ENCODE results near the gene NDUFAF4. TPM values are rescaled to one million over a fixed set of nuclear protein-coding genes. Genes with fewer than 3 reads are reported as not detected.

Gene NDUFAF4
- total RNA-seq, 2 donors from 2014 or later: 48.0 to 51.9 TPM

DNA sequence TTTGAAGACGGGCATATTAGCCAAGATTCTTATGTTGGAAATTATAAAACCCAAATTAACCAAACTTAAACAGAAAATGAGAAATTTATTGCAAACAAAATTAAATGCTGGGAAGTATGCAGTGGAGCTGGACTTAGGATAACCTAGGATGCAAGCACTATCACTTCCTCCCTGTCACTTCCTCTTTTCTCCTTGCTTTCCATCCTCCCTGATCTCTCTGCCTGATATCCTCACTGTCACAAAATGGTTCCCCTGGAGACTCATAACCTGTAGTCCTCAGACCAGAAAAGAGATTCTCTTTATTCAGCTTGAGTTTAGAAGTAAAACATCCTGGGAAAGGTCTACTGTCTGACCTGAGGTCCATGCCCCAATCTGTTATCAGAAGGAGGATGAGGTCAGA lies 19.4 kb upstream of the NDUFAF4 start:
- no peak for DNase-seq
- no peak overlapping the region for H3K27ac ChIP-seq (ENCODE audit: low read depth, low read length)

DNA sequence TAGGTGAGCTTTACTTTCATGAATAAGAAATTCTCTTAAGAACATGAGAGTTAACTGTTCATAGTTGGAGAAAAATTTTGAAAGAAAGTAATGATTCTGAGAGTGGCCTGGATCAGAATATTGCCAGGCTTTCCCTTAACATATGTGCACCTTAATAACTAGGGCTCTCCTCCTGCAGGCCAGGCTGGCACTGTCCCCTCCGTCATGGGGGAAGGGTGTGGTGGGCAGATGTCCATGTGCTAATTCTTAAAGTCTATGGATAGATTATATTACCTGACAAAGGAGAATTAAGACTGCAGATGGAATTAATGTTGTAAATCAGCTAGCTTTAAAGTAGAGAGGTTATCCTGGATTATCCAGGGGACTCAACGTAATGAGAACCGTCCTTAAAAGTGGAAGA lies 15.9 kb upstream of the NDUFAF4 start:
- Mint-ChIP-seq H3K36me3 (ENCODE audit: low read depth) (no peaks in the 10 kb centered on the region), H3K27ac (no peak overlapping the region), H3K4me3 (no peak overlapping the region), H3K4me1 (no peaks in the 10 kb centered on the region), H3K9me3 (no peaks in the 10 kb centered on the region), H3K27me3 (ENCODE audit: insufficient read depth) (peaks cover 5% of the 10 kb centered on the region)
- no peaks in the 10 kb centered on the region for H3K27me3 ChIP-seq (ENCODE audit: control insufficient read depth, insufficient read depth, low read length, poor library complexity, severe bottlenecking)
- H3K27ac ChIP-seq (ENCODE audit: low read depth, low read length): no peak overlapping the region
- H3K36me3 ChIP-seq (ENCODE audit: control insufficient read depth, insufficient read depth, low read length): no peaks in the 10 kb centered on the region
- H3K9me3 ChIP-seq (ENCODE audit: control insufficient read depth, low read length): no peaks in the 10 kb centered on the region
- TF ChIP-seq, protein P1, sequence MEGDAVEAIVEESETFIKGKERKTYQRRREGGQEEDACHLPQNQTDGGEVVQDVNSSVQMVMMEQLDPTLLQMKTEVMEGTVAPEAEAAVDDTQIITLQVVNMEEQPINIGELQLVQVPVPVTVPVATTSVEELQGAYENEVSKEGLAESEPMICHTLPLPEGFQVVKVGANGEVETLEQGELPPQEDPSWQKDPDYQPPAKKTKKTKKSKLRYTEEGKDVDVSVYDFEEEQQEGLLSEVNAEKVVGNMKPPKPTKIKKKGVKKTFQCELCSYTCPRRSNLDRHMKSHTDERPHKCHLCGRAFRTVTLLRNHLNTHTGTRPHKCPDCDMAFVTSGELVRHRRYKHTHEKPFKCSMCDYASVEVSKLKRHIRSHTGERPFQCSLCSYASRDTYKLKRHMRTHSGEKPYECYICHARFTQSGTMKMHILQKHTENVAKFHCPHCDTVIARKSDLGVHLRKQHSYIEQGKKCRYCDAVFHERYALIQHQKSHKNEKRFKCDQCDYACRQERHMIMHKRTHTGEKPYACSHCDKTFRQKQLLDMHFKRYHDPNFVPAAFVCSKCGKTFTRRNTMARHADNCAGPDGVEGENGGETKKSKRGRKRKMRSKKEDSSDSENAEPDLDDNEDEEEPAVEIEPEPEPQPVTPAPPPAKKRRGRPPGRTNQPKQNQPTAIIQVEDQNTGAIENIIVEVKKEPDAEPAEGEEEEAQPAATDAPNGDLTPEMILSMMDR (conservative IDR thresholded peaks at IDR 0.05): no peak
- WGBS, 2 experiments (ENCODE audit: insufficient coverage in 1 of 2, insufficient read length in 1 of 2): 84 to 92% methylated on average over 3 of the region's 3 CpGs
- no peak for DNase-seq
- H3K9ac ChIP-seq (ENCODE audit: extremely low read depth, low read length, poor library complexity, severe bottlenecking): no peak overlapping the region
- H3K4me1 ChIP-seq (ENCODE audit: control insufficient read depth, insufficient read depth, low read length): no peaks in the 10 kb centered on the region
- no peak overlapping the region for H3K4me3 ChIP-seq (ENCODE audit: low read length)

More for the DNA sequence above, 19.4 kb upstream of the NDUFAF4 start:
- Histone ChIP-seq H3K9me3 (ENCODE audit: control insufficient read depth, low read length) (no peaks in the 10 kb centered on the region), H3K27me3 (ENCODE audit: control insufficient read depth, insufficient read depth, low read length, poor library complexity, severe bottlenecking) (peaks cover 5% of the 10 kb centered on the region), H3K4me3 (ENCODE audit: low read length) (no peak overlapping the region), H3K4me1 (ENCODE audit: control insufficient read depth, insufficient read depth, low read length) (no peaks in the 10 kb centered on the region), H3K9ac (ENCODE audit: extremely low read depth, low read length, poor library complexity, severe bottlenecking) (no peak overlapping the region), H3K36me3 (ENCODE audit: control insufficient read depth, insufficient read depth, low read length) (no peaks in the 10 kb centered on the region)
- Mint-ChIP-seq H3K4me3 (no peak overlapping the region), H3K27me3 (ENCODE audit: insufficient read depth) (peaks cover 4% of the 10 kb centered on the region), H3K9me3 (no peaks in the 10 kb centered on the region), H3K36me3 (ENCODE audit: low read depth) (no peaks in the 10 kb centered on the region), H3K27ac (no peak overlapping the region), H3K4me1 (no peaks in the 10 kb centered on the region)
- 78% methylated on average over 1 of the region's 1 CpG; no CpG with 5 or more reads in 1 of the 2 experiments for whole genome bisulfite sequencing, 2 experiments (ENCODE audit: insufficient coverage in 1 of 2, insufficient read length in 1 of 2)
- TF ChIP-seq, protein P1 (conservative IDR thresholded peaks at IDR 0.05): no peak

DNA sequence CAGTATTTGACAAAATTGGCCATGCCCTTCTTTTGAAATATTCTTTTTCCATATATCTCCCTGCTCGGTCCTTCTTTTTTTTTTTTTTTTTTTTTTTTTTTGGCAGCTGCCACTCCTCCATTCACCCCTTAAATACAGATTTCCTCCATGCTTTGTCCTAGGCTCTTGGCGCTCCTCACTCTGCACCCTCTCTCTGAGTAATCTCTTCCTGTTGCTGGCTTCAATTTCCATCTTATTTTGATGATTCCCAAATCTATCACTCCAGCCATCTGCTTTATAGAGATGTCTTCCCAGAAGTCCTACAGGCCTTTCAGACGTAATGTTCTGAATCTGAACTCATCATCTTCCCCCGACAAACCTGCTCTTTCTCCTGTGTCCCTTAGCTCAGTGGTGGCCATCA lies 14.1 kb upstream of the NDUFAF4 start:
- Mint-ChIP-seq H3K27me3 (ENCODE audit: insufficient read depth) (peaks cover 5% of the 10 kb centered on the region), H3K27ac (no peak overlapping the region), H3K36me3 (ENCODE audit: low read depth) (no peaks in the 10 kb centered on the region), H3K9me3 (no peaks in the 10 kb centered on the region), H3K4me3 (no peak overlapping the region), H3K4me1 (no peaks in the 10 kb centered on the region)
- Histone ChIP-seq H3K9ac (ENCODE audit: extremely low read depth, low read length, poor library complexity, severe bottlenecking) (no peak overlapping the region), H3K27ac (ENCODE audit: low read depth, low read length) (no peak overlapping the region), H3K27me3 (ENCODE audit: control insufficient read depth, insufficient read depth, low read length, poor library complexity, severe bottlenecking) (no peaks in the 10 kb centered on the region), H3K4me1 (ENCODE audit: control insufficient read depth, insufficient read depth, low read length) (no peaks in the 10 kb centered on the region), H3K4me3 (ENCODE audit: low read length) (no peak overlapping the region), H3K36me3 (ENCODE audit: control insufficient read depth, insufficient read depth, low read length) (no peaks in the 10 kb centered on the region), H3K9me3 (ENCODE audit: control insufficient read depth, low read length) (no peaks in the 10 kb centered on the region)
- no peak for DNase-seq
- 90 to 93% methylated on average over 4 of the region's 4 CpGs for WGBS, 2 experiments (ENCODE audit: insufficient coverage in 1 of 2, insufficient read length in 1 of 2)
- TF ChIP-seq, protein P1 (conservative IDR thresholded peaks at IDR 0.05): no peak

Data from endodermal cell (in vitro differentiated cells).